ENCODE data around the gene OGFOD2. TPM values are rescaled to one million over a fixed set of nuclear protein-coding genes. Genes with fewer than 3 reads are reported as not detected.

The OGFOD2 gene
- total and polyA plus RNA-seq, 9 of the 15 experiments (the other 6 are each of a cell fraction or from before 2014, with no cell fraction given), result 1.4 to 111 (median 18.5) TPM

DNA sequence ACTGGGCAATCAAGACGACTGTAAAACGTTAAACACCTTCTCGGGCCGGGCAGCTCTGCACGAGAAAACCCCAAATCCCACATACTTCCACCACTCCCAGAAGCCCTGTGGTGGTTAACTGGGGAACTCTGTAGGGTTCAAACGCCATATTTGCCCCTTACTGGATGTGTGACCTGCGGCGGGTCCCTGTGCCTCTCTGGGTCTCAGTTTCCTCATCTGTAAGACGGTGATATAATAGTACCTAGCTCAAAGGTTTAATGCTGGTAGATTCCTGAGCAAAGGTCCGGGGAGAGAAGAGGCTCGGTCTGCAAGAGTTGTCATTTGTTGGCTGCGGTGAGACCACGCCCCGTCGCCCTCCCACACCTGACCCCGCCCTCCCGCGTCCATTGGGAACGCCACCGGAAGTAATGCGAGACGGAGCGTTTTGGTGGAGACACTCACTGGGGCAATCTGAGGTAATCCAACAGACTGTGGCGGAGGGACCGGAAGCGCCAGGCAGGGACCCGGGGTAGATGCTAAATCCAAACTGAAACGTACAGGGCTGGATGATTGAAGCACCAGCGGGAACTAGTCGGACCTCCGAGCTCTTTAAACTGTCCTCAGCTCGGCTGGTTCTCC is 661 bp upstream of the OGFOD2 start (continued):
- no peak for TF ChIP-seq TEAD1 (CRISPR knock-in tag; IDR thresholded peaks at IDR 0.05)
- TF ChIP-seq ZNF282 (CRISPR knock-in tag; IDR thresholded peaks at IDR 0.05), result no peak
- peak; percentile 45 for TF ChIP-seq CXXC5 (CRISPR knock-in tag; IDR thresholded peaks at IDR 0.05)
- TF ChIP-seq ARID2 (IDR thresholded peaks at IDR 0.05), result no peak
- no peak for TF ChIP-seq ZBTB1 (CRISPR knock-in tag; IDR thresholded peaks at IDR 0.05; ENCODE audit: borderline replicate concordance, low read depth)
- no peak for TF ChIP-seq ZNF75A (CRISPR knock-in tag; IDR thresholded peaks at IDR 0.05)
- TF ChIP-seq, protein P1, sequence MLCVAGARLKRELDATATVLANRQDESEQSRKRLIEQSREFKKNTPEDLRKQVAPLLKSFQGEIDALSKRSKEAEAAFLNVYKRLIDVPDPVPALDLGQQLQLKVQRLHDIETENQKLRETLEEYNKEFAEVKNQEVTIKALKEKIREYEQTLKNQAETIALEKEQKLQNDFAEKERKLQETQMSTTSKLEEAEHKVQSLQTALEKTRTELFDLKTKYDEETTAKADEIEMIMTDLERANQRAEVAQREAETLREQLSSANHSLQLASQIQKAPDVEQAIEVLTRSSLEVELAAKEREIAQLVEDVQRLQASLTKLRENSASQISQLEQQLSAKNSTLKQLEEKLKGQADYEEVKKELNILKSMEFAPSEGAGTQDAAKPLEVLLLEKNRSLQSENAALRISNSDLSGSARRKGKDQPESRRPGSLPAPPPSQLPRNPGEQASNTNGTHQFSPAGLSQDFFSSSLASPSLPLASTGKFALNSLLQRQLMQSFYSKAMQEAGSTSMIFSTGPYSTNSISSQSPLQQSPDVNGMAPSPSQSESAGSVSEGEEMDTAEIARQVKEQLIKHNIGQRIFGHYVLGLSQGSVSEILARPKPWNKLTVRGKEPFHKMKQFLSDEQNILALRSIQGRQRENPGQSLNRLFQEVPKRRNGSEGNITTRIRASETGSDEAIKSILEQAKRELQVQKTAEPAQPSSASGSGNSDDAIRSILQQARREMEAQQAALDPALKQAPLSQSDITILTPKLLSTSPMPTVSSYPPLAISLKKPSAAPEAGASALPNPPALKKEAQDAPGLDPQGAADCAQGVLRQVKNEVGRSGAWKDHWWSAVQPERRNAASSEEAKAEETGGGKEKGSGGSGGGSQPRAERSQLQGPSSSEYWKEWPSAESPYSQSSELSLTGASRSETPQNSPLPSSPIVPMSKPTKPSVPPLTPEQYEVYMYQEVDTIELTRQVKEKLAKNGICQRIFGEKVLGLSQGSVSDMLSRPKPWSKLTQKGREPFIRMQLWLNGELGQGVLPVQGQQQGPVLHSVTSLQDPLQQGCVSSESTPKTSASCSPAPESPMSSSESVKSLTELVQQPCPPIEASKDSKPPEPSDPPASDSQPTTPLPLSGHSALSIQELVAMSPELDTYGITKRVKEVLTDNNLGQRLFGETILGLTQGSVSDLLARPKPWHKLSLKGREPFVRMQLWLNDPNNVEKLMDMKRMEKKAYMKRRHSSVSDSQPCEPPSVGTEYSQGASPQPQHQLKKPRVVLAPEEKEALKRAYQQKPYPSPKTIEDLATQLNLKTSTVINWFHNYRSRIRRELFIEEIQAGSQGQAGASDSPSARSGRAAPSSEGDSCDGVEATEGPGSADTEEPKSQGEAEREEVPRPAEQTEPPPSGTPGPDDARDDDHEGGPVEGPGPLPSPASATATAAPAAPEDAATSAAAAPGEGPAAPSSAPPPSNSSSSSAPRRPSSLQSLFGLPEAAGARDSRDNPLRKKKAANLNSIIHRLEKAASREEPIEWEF (CRISPR knock-in tag; IDR thresholded peaks at IDR 0.05), result no peak

All from K562 (cell line).